ENCODE results near the gene OSR1.

DNA sequence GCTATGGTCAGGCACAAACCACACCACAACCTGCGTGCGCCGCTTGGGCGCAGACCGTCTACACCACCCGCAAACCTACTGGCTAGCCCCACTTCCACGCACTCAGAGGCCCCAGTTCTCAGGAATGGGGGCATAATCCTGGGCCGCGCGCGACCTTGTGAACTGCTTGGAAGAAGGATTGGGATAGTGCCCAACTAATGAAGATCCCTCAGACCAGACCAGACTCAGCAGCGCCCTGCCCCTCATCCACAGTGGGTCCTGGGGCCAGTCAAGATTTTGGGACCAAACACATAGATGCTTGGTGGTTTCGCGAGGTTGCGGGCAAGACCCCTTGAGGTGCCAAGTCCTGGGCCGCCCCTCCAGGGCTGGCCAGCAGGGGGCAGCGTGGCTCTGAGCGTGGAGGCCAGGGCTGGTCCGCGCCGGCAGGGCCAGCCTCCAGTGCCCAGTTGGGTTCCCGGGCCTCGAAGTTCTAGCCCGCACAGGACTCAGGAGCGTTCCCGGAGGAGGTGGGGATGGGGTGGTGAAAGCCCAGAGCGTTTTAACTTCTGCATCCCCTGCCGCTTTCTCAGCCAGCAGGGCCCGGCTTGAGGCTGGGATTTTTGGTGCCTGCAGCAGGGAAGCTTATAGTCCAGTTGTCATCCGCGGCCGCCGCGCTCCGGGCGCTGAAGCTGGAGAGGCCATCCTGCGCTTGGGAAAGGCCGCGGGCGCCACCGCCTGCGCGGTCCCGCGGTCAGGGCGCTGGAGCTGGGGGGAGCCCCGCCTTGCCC is 8.3 kb downstream of the OSR1 start:
- TF ChIP-seq, protein P1, sequence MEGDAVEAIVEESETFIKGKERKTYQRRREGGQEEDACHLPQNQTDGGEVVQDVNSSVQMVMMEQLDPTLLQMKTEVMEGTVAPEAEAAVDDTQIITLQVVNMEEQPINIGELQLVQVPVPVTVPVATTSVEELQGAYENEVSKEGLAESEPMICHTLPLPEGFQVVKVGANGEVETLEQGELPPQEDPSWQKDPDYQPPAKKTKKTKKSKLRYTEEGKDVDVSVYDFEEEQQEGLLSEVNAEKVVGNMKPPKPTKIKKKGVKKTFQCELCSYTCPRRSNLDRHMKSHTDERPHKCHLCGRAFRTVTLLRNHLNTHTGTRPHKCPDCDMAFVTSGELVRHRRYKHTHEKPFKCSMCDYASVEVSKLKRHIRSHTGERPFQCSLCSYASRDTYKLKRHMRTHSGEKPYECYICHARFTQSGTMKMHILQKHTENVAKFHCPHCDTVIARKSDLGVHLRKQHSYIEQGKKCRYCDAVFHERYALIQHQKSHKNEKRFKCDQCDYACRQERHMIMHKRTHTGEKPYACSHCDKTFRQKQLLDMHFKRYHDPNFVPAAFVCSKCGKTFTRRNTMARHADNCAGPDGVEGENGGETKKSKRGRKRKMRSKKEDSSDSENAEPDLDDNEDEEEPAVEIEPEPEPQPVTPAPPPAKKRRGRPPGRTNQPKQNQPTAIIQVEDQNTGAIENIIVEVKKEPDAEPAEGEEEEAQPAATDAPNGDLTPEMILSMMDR (IDR thresholded peaks at IDR 0.05): peak; percentile 77 to 84 (median 81)
- no peak for TF ChIP-seq POLR2A (IDR thresholded peaks at IDR 0.05)
- TF ChIP-seq POLR2AphosphoS5 (IDR thresholded peaks at IDR 0.05): no peak

Measured in transverse colon (tissue), 4 donors.